Astrocyte of the cerebellum (primary cell): ENCODE data around the gene ETFA.

Source experiments
- DNase-seq: peaks from one replicate; pipeline ENCODE4 v3.0.0-alpha.2; 2011; ENCODE audit warnings: low read depth
- H3K4me3 ChIP-seq: 2 replicates; pipeline ENCODE4 v1.5.1; 2011; ENCODE audit warnings: mild to moderate bottlenecking, low read depth, low read length, moderate library complexity
- CTCF ChIP-seq: IDR thresholded peaks from 2 replicates; pipeline ENCODE4 v1.5.1; 2012; ENCODE audit warnings: low read length, low read depth, moderate library complexity, mild to moderate bottlenecking; ENCODE audit errors: missing control alignments
- in situ Hi-C: cut with HindIII; loops from 2 replicates; pipeline ENCODE4 v1.10.0; 2017; ENCODE audit warnings: low sequenced_read_pairs

ETFA gene

DNA sequence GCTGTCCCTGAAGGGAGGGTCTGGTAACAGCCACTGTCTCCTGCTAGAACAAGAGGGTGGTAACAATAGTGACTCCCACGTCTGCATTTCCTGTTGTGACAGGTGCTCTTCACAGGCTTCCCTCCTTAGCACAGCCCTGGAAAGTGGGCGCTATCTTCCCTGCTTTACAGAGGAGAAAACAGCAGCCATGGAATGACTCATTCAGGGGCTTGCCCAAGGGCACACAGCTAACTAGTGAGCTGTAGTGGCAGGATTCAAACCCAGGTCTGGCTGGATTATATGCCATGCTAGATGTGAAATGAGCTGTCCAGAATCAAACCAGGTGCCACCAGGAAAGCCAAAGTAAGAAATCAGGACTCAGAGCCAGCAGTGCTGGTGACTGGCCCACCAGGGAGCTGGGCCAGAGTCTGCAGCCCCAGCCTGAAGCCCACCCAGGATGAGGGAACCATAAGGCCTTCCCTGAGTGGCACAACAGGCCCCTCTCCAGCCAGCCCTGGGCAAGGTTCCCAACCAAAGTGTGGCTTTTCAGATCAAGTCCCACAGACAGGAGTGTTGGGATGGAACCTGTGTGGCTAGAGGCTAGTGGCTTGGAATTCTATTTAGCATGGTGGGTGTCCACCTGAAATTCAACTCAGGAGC is 102.4 kb downstream of the ETFA start:
- no peak overlapping the region for H3K4me3 ChIP-seq
- in situ Hi-C loops: loop anchor here (25.0 kb wide), 1 partner anchor 628 kb away; no protein-coding TSS in a partner anchor
- TF ChIP-seq CTCF: no peak
- DNase-seq: no peak

GRCh38 chr15:76208084-76208785 is 103.0 kb downstream of the ETFA start:
- no peak for DNase-seq
- no peak overlapping the region for H3K4me3 ChIP-seq
- in situ Hi-C loops: loop anchor here (25.0 kb wide), 1 partner anchor 629 kb away; no protein-coding TSS in a partner anchor
- TF ChIP-seq CTCF: no peak

GRCh38 chr15:76206325-76206976 is 104.8 kb downstream of the ETFA start:
- no peak for TF ChIP-seq CTCF
- H3K4me3 ChIP-seq: no peak overlapping the region
- in situ Hi-C loops: loop anchor here (25.0 kb wide), 1 partner anchor 631 kb away; no protein-coding TSS in a partner anchor
- peak; percentile 46 for DNase-seq

DNA sequence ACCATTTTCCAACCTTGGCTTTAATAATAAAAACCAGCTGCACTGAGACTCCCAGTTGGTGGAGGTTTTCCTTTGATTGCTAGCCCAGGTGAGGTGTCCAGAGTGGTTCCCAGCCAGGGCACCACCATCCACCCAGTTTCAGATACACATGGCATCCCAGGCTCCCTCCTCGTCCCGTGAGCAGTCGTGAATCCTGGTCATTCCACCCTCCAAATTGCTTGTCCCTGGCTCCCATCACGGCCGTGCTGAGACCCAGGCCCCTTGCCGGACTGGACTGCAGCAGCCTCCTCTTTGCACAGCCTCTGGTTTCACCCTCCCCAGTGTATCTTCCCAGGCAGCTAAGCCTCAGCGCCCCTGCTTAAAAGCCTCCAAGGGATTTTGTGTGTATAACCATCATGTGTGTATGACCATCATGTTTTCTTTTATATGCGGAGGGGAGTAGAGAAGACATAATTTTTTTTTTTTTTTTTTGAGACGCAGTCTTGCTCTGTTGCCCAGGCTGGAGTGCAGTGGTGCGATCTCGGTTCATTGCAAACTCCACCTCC is 106.3 kb downstream of the ETFA start:
- in situ Hi-C loops: loop anchor here (25.0 kb wide), 1 partner anchor 632 kb away; no protein-coding TSS in a partner anchor
- no peak for DNase-seq
- no peak overlapping the region for H3K4me3 ChIP-seq
- no peak for TF ChIP-seq CTCF

DNA sequence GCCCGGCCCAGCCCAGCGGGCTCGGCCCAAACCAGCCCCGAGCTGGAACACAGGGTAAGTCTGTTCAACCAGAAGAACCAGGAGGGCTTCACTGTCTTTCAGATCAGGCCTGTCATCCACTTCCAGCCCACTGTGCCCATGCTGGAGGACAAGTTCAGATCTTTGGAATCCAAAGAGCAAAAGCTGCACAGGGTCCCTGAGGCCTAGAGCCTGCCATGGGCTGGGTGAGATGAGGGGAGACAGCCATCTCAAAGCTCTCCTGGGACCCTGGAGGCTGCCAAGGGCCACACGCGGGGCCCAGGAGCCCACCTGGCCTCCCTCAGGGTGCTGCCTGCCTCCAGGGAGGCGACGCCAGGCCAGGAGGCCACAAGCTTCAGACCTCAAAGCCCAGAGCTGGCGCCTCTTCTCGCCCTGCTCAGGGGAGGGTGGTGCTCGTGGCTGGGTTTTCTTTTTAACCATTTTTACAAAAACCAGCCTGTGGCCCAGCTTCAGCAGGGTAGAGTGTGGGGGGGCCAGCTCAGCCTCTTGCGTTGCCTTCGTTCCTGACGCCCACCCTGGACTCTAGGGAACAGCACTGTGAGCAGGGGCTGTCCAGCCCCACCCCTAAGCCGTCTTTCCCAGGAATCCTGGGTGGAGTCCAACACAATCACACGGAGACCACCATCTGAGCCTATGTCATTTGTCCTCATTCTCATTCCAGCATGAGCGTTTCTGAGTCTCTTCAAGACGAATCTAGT is 107.0 kb downstream of the ETFA start:
- no peak for DNase-seq
- in situ Hi-C loops: loop anchor here (25.0 kb wide), 1 partner anchor 633 kb away; no protein-coding TSS in a partner anchor
- no peak overlapping the region for H3K4me3 ChIP-seq
- no peak for TF ChIP-seq CTCF
